CD14-positive monocyte (primary cell): ENCODE data around the gene IL36A. TPM values are rescaled to one million over a fixed set of nuclear protein-coding genes. Genes with fewer than 3 reads are reported as not detected.

ENCODE experiments used
- DNase-seq, 3 donors: peaks; one replicate each; pipeline ENCODE4 v3.0.0-alpha.2; 2011 to 2022
- H2AFZ ChIP-seq: 2 replicates; pipeline ENCODE4 v1.6.0; 2012; ENCODE audit warnings: mild to moderate bottlenecking, low read depth, low read length, inconsistent platforms; ENCODE audit not compliant: insufficient read depth, poor library complexity, severe bottlenecking
- H3K27ac ChIP-seq, 2 donors: 1 replicate in 1 of 2; 2 replicates in 1 of 2; pipeline ENCODE4 v1.5.1; 2012 to 2013; ENCODE audit warnings: low read length in 2 of 2, control low read depth in 1 of 2, inconsistent platforms in 1 of 2, low read depth in 1 of 2, mild to moderate bottlenecking in 1 of 2
- H3K27me3 ChIP-seq, 2 donors: one replicate each; pipeline versions ENCODE4 v1.6.0 to v1.6.1; 2011 to 2013; ENCODE audit warnings: low read length in 2 of 2; ENCODE audit not compliant: control insufficient read depth in 2 of 2, insufficient read depth in 2 of 2
- H3K36me3 ChIP-seq, 2 donors: replicated peaks in 1 of 2; 1 replicate in 1 of 2; 2 replicates in 1 of 2; pipeline versions ENCODE4 v1.5.1 to v1.6.1; 2012 to 2013; ENCODE audit warnings: low read length in 2 of 2, control low read depth in 1 of 2, inconsistent platforms in 1 of 2, mild to moderate bottlenecking in 1 of 2; ENCODE audit not compliant: insufficient read depth in 2 of 2, control insufficient read depth in 1 of 2
- H3K4me1 ChIP-seq, 2 donors: 1 replicate in 1 of 2; 2 replicates in 1 of 2; pipeline versions ENCODE4 v1.5.1 to v1.6.1; 2012 to 2013; ENCODE audit warnings: low read length in 2 of 2, control low read depth in 1 of 2, inconsistent platforms in 1 of 2, mild to moderate bottlenecking in 1 of 2, moderate library complexity in 1 of 2; ENCODE audit not compliant: insufficient read depth in 2 of 2, control insufficient read depth in 1 of 2
- H3K4me2 ChIP-seq: replicated peaks from 2 replicates; pipeline ENCODE3; 2012; ENCODE audit warnings: low read length, moderate library complexity, mild to moderate bottlenecking; ENCODE audit not compliant: poor library complexity, severe bottlenecking; ENCODE audit errors: extremely low read depth
- H3K4me3 ChIP-seq, 3 experiments: fragments of 200-600 bp in 1 of 3; sonication (generic) in 1 of 3; replicated peaks in 1 of 3; 1 replicate in 2 of 3; 2 replicates in 1 of 3; pipeline ENCODE4 v1.5.1; 2011 to 2013; ENCODE audit warnings: low read length in 3 of 3, mild to moderate bottlenecking in 3 of 3, control low read depth in 2 of 3, low read depth in 2 of 3, inconsistent platforms in 1 of 3, moderate library complexity in 1 of 3
- H3K79me2 ChIP-seq: 2 replicates; pipeline ENCODE4 v1.6.0; 2012; ENCODE audit warnings: mild to moderate bottlenecking, control low read depth, inconsistent platforms, low read length, moderate library complexity; ENCODE audit not compliant: insufficient read depth
- H3K9ac ChIP-seq: 2 replicates; pipeline ENCODE4 v1.6.0; 2017; ENCODE audit warnings: low read length, mild to moderate bottlenecking; ENCODE audit not compliant: insufficient read depth, poor library complexity, severe bottlenecking
- H3K9me3 ChIP-seq, 2 donors: replicated peaks in 1 of 2; 1 replicate in 1 of 2; 2 replicates in 1 of 2; pipeline versions ENCODE4 v1.5.1 to v1.6.1; 2012 to 2013; ENCODE audit warnings: low read length in 2 of 2, control low read depth in 1 of 2; ENCODE audit not compliant: control insufficient read depth in 1 of 2, insufficient read depth in 1 of 2
- H4K20me1 ChIP-seq: 2 replicates; pipeline ENCODE4 v1.6.0; 2012; ENCODE audit warnings: mild to moderate bottlenecking, low read length, control low read depth, moderate library complexity; ENCODE audit not compliant: insufficient read depth
- H3K27ac Mint-ChIP-seq, 7 donors: one replicate each; pipeline ENCODE4 v1.8.0; 2020; ENCODE audit warnings: mild to moderate bottlenecking in 7 of 7, mixed read lengths in 7 of 7, moderate library complexity in 6 of 7, inconsistent platforms in 2 of 7
- H3K27me3 Mint-ChIP-seq, 3 donors: one replicate each; pipeline ENCODE4 v1.8.0; 2021 to 2022; ENCODE audit warnings: low read depth in 3 of 3, mild to moderate bottlenecking in 3 of 3, mixed read lengths in 3 of 3, moderate library complexity in 3 of 3, inconsistent platforms in 1 of 3
- H3K36me3 Mint-ChIP-seq, 2 donors: one replicate each; pipeline ENCODE4 v1.8.0; 2020; ENCODE audit warnings: mixed read lengths in 2 of 2, inconsistent platforms in 1 of 2, mild to moderate bottlenecking in 1 of 2
- H3K4me1 Mint-ChIP-seq: one replicate; pipeline ENCODE4 v1.8.0; 2020; ENCODE audit warnings: mild to moderate bottlenecking, mixed read lengths
- H3K4me3 Mint-ChIP-seq, 2 donors: one replicate each; pipeline ENCODE4 v1.8.0; 2020; ENCODE audit warnings: mild to moderate bottlenecking in 2 of 2, mixed read lengths in 2 of 2, moderate library complexity in 1 of 2
- H3K9me3 Mint-ChIP-seq, 7 donors: one replicate each; pipeline ENCODE4 v1.8.0; 2020 to 2022; ENCODE audit warnings: mixed read lengths in 7 of 7, mild to moderate bottlenecking in 6 of 7, moderate library complexity in 6 of 7, inconsistent platforms in 2 of 7
- CTCF ChIP-seq: fragments of 200-600 bp; IDR thresholded peaks from one replicate; pipeline ENCODE4 v1.8.0; 2022; ENCODE audit warnings: antibody characterized with exemption, mild to moderate bottlenecking
- WGBS: methylation state at CpG from one replicate; pipeline ENCODE4 v1.1.5; 2013; ENCODE audit warnings: missing lambda C conversion rate; ENCODE audit not compliant: insufficient coverage; 5-methylcytosine and 5-hydroxymethylcytosine counted together
- intact Hi-C, 2 donors: fragments of 100-400 bp; cut with micrococcal nuclease; formaldehyde crosslinking; loops; one replicate each; pipeline versions ENCODE4 v1.15.0 to v1.15.1; 2023
- polyA plus RNA-seq, 3 donors: library from polyadenylated mRNA; depleted of rRNA in 1 of 3; unstranded in 2 of 3; stranded (reverse) in 1 of 3; fragments of 300-500 nt in 2 of 3; fragments of >200 nt in 1 of 3; fragmentation: Illumina TruSeq in 2 of 3; gene quantifications; 1 replicate in 2 of 3; 2 replicates in 1 of 3; pipeline ENCODE4 v1.2.3, GENCODE V29; 2012 to 2021

IL36A gene
- polyA plus RNA-seq, 3 donors, result not detected

GRCh38 chr2:112989611-112990010, 15.6 kb upstream of the IL36A start:
- Histone ChIP-seq H3K79me2 (no peaks in the 10 kb centered on the region), H3K27ac (no peak overlapping the region), H3K36me3 (no peaks in the 10 kb centered on the region), H3K4me3 (no peak overlapping the region), H3K27me3 (no peaks in the 10 kb centered on the region), H3K4me2 (no peak overlapping the region), H3K4me1 (no peaks in the 10 kb centered on the region), H3K9ac (no peak overlapping the region), H4K20me1 (no peaks in the 10 kb centered on the region), H2AFZ (no peak overlapping the region), H3K9me3 (peaks cover 4 to 17% of the 10 kb centered on the region in 2 donors)
- Mint-ChIP-seq H3K27ac (no peak overlapping the region), H3K9me3 (peaks cover 10 to 36% (median 26%) of the 10 kb centered on the region in 7 donors), H3K4me1 (no peaks in the 10 kb centered on the region), H3K27me3 (peaks cover 0 to 5% (median 4%) of the 10 kb centered on the region in 3 donors), H3K4me3 (no peak overlapping the region), H3K36me3 (no peaks in the 10 kb centered on the region)
- DNase-seq, result no peak
- intact Hi-C loops, result no loop called here
- TF ChIP-seq CTCF, result no peak
- WGBS, result 60% methylated on average over 1 of the region's 3 CpGs

- H3K4me1 ChIP-seq, result no peaks in the 10 kb centered on the region
Observed at GRCh38 chr2:112993831-112994230, 11.4 kb upstream of the IL36A start.

More at GRCh38 chr2:112993831-112994230, 11.4 kb upstream of the IL36A start:
- H3K4me3 ChIP-seq, result no peak overlapping the region
- Mint-ChIP-seq H3K4me3 (no peak overlapping the region), H3K9me3 (peaks cover 12 to 35% (median 30%) of the 10 kb centered on the region in 7 donors), H3K4me1 (no peaks in the 10 kb centered on the region), H3K27me3 (peaks cover 2 to 6% (median 2%) of the 10 kb centered on the region in 3 donors), H3K27ac (no peak overlapping the region), H3K36me3 (no peaks in the 10 kb centered on the region)
- H2AFZ ChIP-seq, result no peak overlapping the region
- no peaks in the 10 kb centered on the region for H4K20me1 ChIP-seq
- peaks cover 6 to 17% of the 10 kb centered on the region in 2 donors for H3K9me3 ChIP-seq
- no peaks in the 10 kb centered on the region for H3K79me2 ChIP-seq
- intact Hi-C loops, result no loop called here
- no peak overlapping the region for H3K27ac ChIP-seq
- H3K27me3 ChIP-seq, result no peaks in the 10 kb centered on the region
- no peak overlapping the region for H3K4me2 ChIP-seq
- no peak for TF ChIP-seq CTCF
- no peaks in the 10 kb centered on the region for H3K36me3 ChIP-seq
- no peak overlapping the region for H3K9ac ChIP-seq
- DNase-seq, result no peak
